Measurements from ENCODE around the gene HSBP1.

Gene HSBP1

GRCh38 chr16:83793179-83793578 is 14.6 kb upstream of the HSBP1 start:
- Mint-ChIP-seq H3K27ac (no peak overlapping the region), H3K4me3 (no peak overlapping the region), H3K27me3 (peaks cover 8% of the 10 kb centered on the region), H3K9me3 (ENCODE audit: low read depth) (no peaks in the 10 kb centered on the region), H3K4me1 (ENCODE audit: low read depth) (peaks cover 1% of the 10 kb centered on the region), H3K36me3 (no peaks in the 10 kb centered on the region)

GRCh38 chr16:83794860-83795554 is 12.8 kb upstream of the HSBP1 start:
- H3K36me3 Mint-ChIP-seq, result no peaks in the 10 kb centered on the region

GRCh38 chr16:83797013-83797412 is 10.8 kb upstream of the HSBP1 start:
- Mint-ChIP-seq H3K36me3 (no peaks in the 10 kb centered on the region), H3K4me3 (no peak overlapping the region), H3K9me3 (ENCODE audit: low read depth) (no peaks in the 10 kb centered on the region), H3K27me3 (peaks cover 9% of the 10 kb centered on the region), H3K27ac (no peak overlapping the region), H3K4me1 (ENCODE audit: low read depth) (peaks cover 1% of the 10 kb centered on the region)

More at GRCh38 chr16:83794860-83795554, 12.8 kb upstream of the HSBP1 start:
- Mint-ChIP-seq H3K9me3 (ENCODE audit: low read depth) (no peaks in the 10 kb centered on the region), H3K27me3 (peaks cover 7% of the 10 kb centered on the region), H3K4me3 (no peak overlapping the region), H3K27ac (no peak overlapping the region), H3K4me1 (ENCODE audit: low read depth) (peaks cover 1% of the 10 kb centered on the region)

GRCh38 chr16:83799336-83799735 is 8.4 kb upstream of the HSBP1 start:
- H3K27me3 Mint-ChIP-seq, result peaks cover 9% of the 10 kb centered on the region
- no peaks in the 10 kb centered on the region for H3K36me3 Mint-ChIP-seq
- no peak overlapping the region for H3K4me3 Mint-ChIP-seq
- no peaks in the 10 kb centered on the region for H3K4me1 Mint-ChIP-seq (ENCODE audit: low read depth)
- no peaks in the 10 kb centered on the region for H3K9me3 Mint-ChIP-seq (ENCODE audit: low read depth)
- H3K27ac Mint-ChIP-seq, result no peak overlapping the region

GRCh38 chr16:83802135-83802534 is 5.6 kb upstream of the HSBP1 start:
- no peaks in the 10 kb centered on the region for H3K9me3 Mint-ChIP-seq (ENCODE audit: low read depth)
- H3K27ac Mint-ChIP-seq, result no peak overlapping the region
- no peak overlapping the region for H3K4me3 Mint-ChIP-seq
- H3K4me1 Mint-ChIP-seq (ENCODE audit: low read depth), result peaks cover 6% of the 10 kb centered on the region
- no peaks in the 10 kb centered on the region for H3K36me3 Mint-ChIP-seq
- H3K27me3 Mint-ChIP-seq, result peaks cover 3% of the 10 kb centered on the region

GRCh38 chr16:83802554-83803205 is 5.1 kb upstream of the HSBP1 start:
- no peak overlapping the region for H3K4me3 Mint-ChIP-seq
- H3K4me1 Mint-ChIP-seq (ENCODE audit: low read depth), result peaks cover 6% of the 10 kb centered on the region
- no peak overlapping the region for H3K27ac Mint-ChIP-seq

GRCh38 chr16:83803811-83804210 is 4.0 kb upstream of the HSBP1 start:
- H3K4me1 Mint-ChIP-seq (ENCODE audit: low read depth), result peaks cover 13% of the 10 kb centered on the region

More at GRCh38 chr16:83802554-83803205, 5.1 kb upstream of the HSBP1 start:
- Mint-ChIP-seq H3K36me3 (no peaks in the 10 kb centered on the region), H3K27me3 (peaks cover 3% of the 10 kb centered on the region), H3K9me3 (ENCODE audit: low read depth) (no peaks in the 10 kb centered on the region)

GRCh38 chr16:83804366-83804765 is 3.4 kb upstream of the HSBP1 start:
- H3K27ac Mint-ChIP-seq, result no peak overlapping the region
- peaks cover 17% of the 10 kb centered on the region for H3K4me1 Mint-ChIP-seq (ENCODE audit: low read depth)
- H3K9me3 Mint-ChIP-seq (ENCODE audit: low read depth), result no peaks in the 10 kb centered on the region
- H3K27me3 Mint-ChIP-seq, result peaks cover 3% of the 10 kb centered on the region
- peaks cover 6% of the 10 kb centered on the region for H3K36me3 Mint-ChIP-seq
- no peak overlapping the region for H3K4me3 Mint-ChIP-seq

More at GRCh38 chr16:83803811-83804210, 4.0 kb upstream of the HSBP1 start:
- peaks cover 1% of the 10 kb centered on the region for H3K36me3 Mint-ChIP-seq
- no peak overlapping the region for H3K27ac Mint-ChIP-seq
- H3K9me3 Mint-ChIP-seq (ENCODE audit: low read depth), result no peaks in the 10 kb centered on the region
- H3K4me3 Mint-ChIP-seq, result no peak overlapping the region
- H3K27me3 Mint-ChIP-seq, result peaks cover 3% of the 10 kb centered on the region

- no peak overlapping the region for H3K27ac Mint-ChIP-seq
- H3K9me3 Mint-ChIP-seq (ENCODE audit: low read depth), result no peaks in the 10 kb centered on the region
- H3K36me3 Mint-ChIP-seq, result peaks cover 6% of the 10 kb centered on the region
- H3K4me3 Mint-ChIP-seq, result no peak overlapping the region
- peaks cover 2% of the 10 kb centered on the region for H3K27me3 Mint-ChIP-seq
- H3K4me1 Mint-ChIP-seq (ENCODE audit: low read depth), result peaks cover 31% of the 10 kb centered on the region
These were observed 1.7 kb upstream of the HSBP1 start for GRCh38 chr16:83806036-83806435.

GRCh38 chr16:83806731-83807130 is 1.0 kb upstream of the HSBP1 start:
- Mint-ChIP-seq H3K4me3 (peak overlapping the region; percentile 57), H3K27me3 (no peaks in the 10 kb centered on the region)

GRCh38 chr16:83807327-83807709 is 460 bp upstream of the HSBP1 start:
- H3K4me3 Mint-ChIP-seq, result peak overlapping the region; percentile 95
- H3K27ac Mint-ChIP-seq, result peak overlapping the region; percentile 93
- no peaks in the 10 kb centered on the region for H3K9me3 Mint-ChIP-seq (ENCODE audit: low read depth)
- no peaks in the 10 kb centered on the region for H3K27me3 Mint-ChIP-seq
- peaks cover 35% of the 10 kb centered on the region for H3K4me1 Mint-ChIP-seq (ENCODE audit: low read depth)
- H3K36me3 Mint-ChIP-seq, result peaks cover 6% of the 10 kb centered on the region

More at GRCh38 chr16:83806731-83807130, 1.0 kb upstream of the HSBP1 start:
- Mint-ChIP-seq H3K36me3 (peaks cover 6% of the 10 kb centered on the region), H3K4me1 (ENCODE audit: low read depth) (peaks cover 35% of the 10 kb centered on the region), H3K9me3 (ENCODE audit: low read depth) (no peaks in the 10 kb centered on the region), H3K27ac (no peak overlapping the region)

- H3K4me1 Mint-ChIP-seq (ENCODE audit: low read depth), result peaks cover 35% of the 10 kb centered on the region
- H3K9me3 Mint-ChIP-seq (ENCODE audit: low read depth), result no peaks in the 10 kb centered on the region
- H3K27me3 Mint-ChIP-seq, result no peaks in the 10 kb centered on the region
- H3K27ac Mint-ChIP-seq, result peak overlapping the region; percentile 89
- peaks cover 6% of the 10 kb centered on the region for H3K36me3 Mint-ChIP-seq
- H3K4me3 Mint-ChIP-seq, result peak overlapping the region; percentile 97
These were observed 816 bp downstream of the HSBP1 start for GRCh38 chr16:83808573-83809014.

- no peaks in the 10 kb centered on the region for H3K9me3 Mint-ChIP-seq (ENCODE audit: low read depth)
- peak overlapping the region; percentile 97 for H3K4me3 Mint-ChIP-seq
- no peaks in the 10 kb centered on the region for H3K27me3 Mint-ChIP-seq
- peaks cover 35% of the 10 kb centered on the region for H3K4me1 Mint-ChIP-seq (ENCODE audit: low read depth)
- peak overlapping the region; percentile 89 for H3K27ac Mint-ChIP-seq
- H3K36me3 Mint-ChIP-seq, result peaks cover 6% of the 10 kb centered on the region
These were observed 1.3 kb downstream of the HSBP1 start for GRCh38 chr16:83809092-83809491.

- H3K4me1 Mint-ChIP-seq (ENCODE audit: low read depth), result peaks cover 35% of the 10 kb centered on the region
- peaks cover 6% of the 10 kb centered on the region for H3K36me3 Mint-ChIP-seq
- no peaks in the 10 kb centered on the region for H3K9me3 Mint-ChIP-seq (ENCODE audit: low read depth)
- peak overlapping the region; percentile 58 for H3K27ac Mint-ChIP-seq
- peak overlapping the region; percentile 45 for H3K4me3 Mint-ChIP-seq
- H3K27me3 Mint-ChIP-seq, result no peaks in the 10 kb centered on the region
These were observed 3.1 kb downstream of the HSBP1 start for GRCh38 chr16:83810901-83811300.

GRCh38 chr16:83813823-83814658 is 6.3 kb downstream of the HSBP1 start:
- Mint-ChIP-seq H3K36me3 (peaks cover 2% of the 10 kb centered on the region), H3K9me3 (ENCODE audit: low read depth) (no peaks in the 10 kb centered on the region), H3K4me3 (no peak overlapping the region), H3K27me3 (no peaks in the 10 kb centered on the region), H3K27ac (peak overlapping the region; percentile 46), H3K4me1 (ENCODE audit: low read depth) (peaks cover 20% of the 10 kb centered on the region)

Measured in activated naive CD8-positive, alpha-beta T cell (primary cell).